ENCODE data around the gene CCL18.

GRCh38 chr17:36055171-36055570 lies 8.9 kb upstream of the CCL18 start:
- TF ChIP-seq CTCF (conservative IDR thresholded peaks at IDR 0.05; ENCODE audit: low read length): no peak
- no peak for TF ChIP-seq EZH2phosphoT487 (IDR thresholded peaks at IDR 0.05; ENCODE audit: borderline replicate concordance, low read depth, low read length)
